Activated CD8-positive, alpha-beta T cell treated with anti-CD3 and anti-CD28 coated beads for 36 hours (primary cell): ENCODE measurements around the gene KCND3. TPM values are rescaled to one million over a fixed set of nuclear protein-coding genes. Genes with fewer than 3 reads are reported as not detected.

Experiments
- ATAC-seq: fragments of 200-7000 bp; cut with Tn5 transposase; one replicate; pipeline ENCODE4 v1.10.0; 2021; ENCODE audit warnings: mild to moderate bottlenecking, moderate library complexity
- CTCF ChIA-PET: fragments of 350-600 bp; sonication (Branson Sonifier 250); formaldehyde crosslinking; loops from one replicate; lab custom pipeline; 2021; ENCODE audit warnings: antibody characterized with exemption; lab: Charles Lee
- POLR2A ChIA-PET: fragments of 350-600 bp; sonication (Branson Sonifier 250); formaldehyde crosslinking; loops from one replicate; lab custom pipeline; 2021; ENCODE audit warnings: antibody characterized with exemption; lab: Charles Lee
- DNase-seq: peaks from one replicate; pipeline ENCODE4 v3.0.0-alpha.2; 2020
- H3K27ac Mint-ChIP-seq: one replicate; pipeline ENCODE4 v1.8.0; 2021; ENCODE audit warnings: mild to moderate bottlenecking, mixed read lengths
- H3K27me3 Mint-ChIP-seq: one replicate; pipeline ENCODE4 v1.8.0; 2021; ENCODE audit warnings: mixed read lengths
- H3K36me3 Mint-ChIP-seq: one replicate; pipeline ENCODE4 v1.8.0; 2021; ENCODE audit warnings: low read depth, mixed read lengths
- H3K4me1 Mint-ChIP-seq: one replicate; pipeline ENCODE4 v1.8.0; 2021; ENCODE audit warnings: low read depth, mixed read lengths
- H3K4me3 Mint-ChIP-seq: one replicate; pipeline ENCODE4 v1.8.0; 2021; ENCODE audit warnings: mild to moderate bottlenecking, moderate library complexity, mixed read lengths
- H3K9me3 Mint-ChIP-seq: one replicate; pipeline ENCODE4 v1.8.0; 2021; ENCODE audit warnings: mixed read lengths
- intact Hi-C: fragments of 100-400 bp; cut with micrococcal nuclease; formaldehyde crosslinking; loops from one replicate; pipeline ENCODE4 v1.10.0; 2022
- total RNA-seq, 2 experiments: library from RNA; stranded (reverse); gene quantifications; one replicate each; pipeline ENCODE4 v1.2.3, GENCODE V29; 2021
- TF ChIP-seq, protein P1 (sequence below): fragments of 200-600 bp; IDR thresholded peaks from one replicate; pipeline ENCODE4 v1.8.0; 2022; ENCODE audit warnings: antibody characterized with exemption, mild to moderate bottlenecking

Gene KCND3
- total RNA-seq, 2 experiments from 2014 or later, result not detected

DNA sequence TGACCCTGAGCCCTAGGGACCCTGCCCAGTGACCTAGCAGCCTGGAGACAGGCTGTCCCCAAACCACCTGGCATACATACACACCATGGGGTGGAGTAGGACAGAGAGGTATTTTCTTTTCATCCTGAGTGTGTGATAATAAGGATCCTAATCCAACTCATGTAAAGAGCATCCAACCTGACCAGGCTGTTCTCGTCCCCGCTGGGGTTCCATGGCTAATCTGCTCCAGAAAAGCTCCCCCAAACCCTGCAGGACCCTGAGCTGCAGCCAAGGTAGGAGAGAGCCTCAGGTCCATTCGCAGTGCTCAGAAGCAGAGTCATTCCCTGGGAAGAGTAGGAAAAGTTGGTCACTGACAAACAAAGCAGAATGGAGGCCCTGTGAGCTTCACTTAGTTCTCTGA, 31.4 kb downstream of the KCND3 start:
- no peak overlapping the region for H3K4me3 Mint-ChIP-seq
- peaks cover 16% of the 10 kb centered on the region for H3K27me3 Mint-ChIP-seq
- ChIA-PET CTCF (no interaction called here), POLR2A (no interaction called here)
- intact Hi-C loops, result no loop called here
- no peaks in the 10 kb centered on the region for H3K9me3 Mint-ChIP-seq
- ATAC-seq (no peak), DNase-seq (no peak)
- TF ChIP-seq, protein P1, sequence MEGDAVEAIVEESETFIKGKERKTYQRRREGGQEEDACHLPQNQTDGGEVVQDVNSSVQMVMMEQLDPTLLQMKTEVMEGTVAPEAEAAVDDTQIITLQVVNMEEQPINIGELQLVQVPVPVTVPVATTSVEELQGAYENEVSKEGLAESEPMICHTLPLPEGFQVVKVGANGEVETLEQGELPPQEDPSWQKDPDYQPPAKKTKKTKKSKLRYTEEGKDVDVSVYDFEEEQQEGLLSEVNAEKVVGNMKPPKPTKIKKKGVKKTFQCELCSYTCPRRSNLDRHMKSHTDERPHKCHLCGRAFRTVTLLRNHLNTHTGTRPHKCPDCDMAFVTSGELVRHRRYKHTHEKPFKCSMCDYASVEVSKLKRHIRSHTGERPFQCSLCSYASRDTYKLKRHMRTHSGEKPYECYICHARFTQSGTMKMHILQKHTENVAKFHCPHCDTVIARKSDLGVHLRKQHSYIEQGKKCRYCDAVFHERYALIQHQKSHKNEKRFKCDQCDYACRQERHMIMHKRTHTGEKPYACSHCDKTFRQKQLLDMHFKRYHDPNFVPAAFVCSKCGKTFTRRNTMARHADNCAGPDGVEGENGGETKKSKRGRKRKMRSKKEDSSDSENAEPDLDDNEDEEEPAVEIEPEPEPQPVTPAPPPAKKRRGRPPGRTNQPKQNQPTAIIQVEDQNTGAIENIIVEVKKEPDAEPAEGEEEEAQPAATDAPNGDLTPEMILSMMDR, result no peak
- H3K36me3 Mint-ChIP-seq, result no peaks in the 10 kb centered on the region
- no peak overlapping the region for H3K27ac Mint-ChIP-seq
- no peaks in the 10 kb centered on the region for H3K4me1 Mint-ChIP-seq

DNA sequence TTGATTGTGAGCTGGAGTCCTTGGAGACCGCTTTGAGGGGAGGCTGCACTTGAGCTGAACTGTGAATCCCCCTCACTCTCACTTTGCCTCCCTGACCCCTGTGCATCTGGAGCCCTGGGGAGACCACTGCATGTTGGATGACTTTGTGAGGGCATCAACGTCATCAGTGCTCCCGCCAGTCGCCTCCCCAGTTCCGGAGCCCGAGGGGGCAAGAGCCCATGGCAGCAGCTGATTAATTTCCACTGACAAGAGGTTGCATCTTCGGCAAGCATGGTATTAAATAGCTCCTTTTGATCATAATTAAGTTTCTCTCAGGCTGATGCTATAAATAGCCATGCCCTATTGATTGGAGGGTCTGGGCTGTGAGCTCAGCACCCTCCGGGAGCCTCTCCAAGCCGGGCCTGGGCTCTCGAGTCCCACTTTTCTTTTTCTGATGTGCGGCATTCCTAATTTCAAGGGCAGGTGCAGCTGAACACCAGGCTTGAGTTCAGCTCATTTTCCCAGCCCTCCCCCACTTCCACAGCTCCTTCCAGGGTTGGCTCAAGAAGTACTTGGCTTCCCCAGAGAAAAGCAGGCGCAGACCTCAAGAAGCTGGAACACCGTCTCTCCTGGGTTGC, 33.2 kb downstream of the KCND3 start:
- no peak overlapping the region for H3K27ac Mint-ChIP-seq

DNA sequence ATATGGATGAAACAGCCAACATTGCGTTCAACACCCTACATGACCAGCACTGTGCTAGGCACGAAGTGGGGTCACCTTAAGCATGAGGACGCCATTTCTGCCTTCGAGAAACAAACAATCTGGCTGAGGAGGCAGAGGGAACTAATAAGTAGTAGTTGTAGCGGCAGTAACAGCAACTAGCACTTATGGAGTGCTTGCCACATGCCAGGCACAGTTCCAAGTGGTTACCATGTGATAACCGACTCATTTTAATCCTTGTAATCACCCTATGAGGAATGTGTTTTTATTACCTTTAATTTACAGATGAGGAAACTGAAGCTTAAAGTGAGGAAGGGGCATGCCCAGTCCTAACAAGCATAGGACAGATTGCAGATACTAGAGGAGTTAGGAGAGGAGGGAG, 33.7 kb downstream of the KCND3 start:
- Mint-ChIP-seq H3K4me3 (no peak overlapping the region), H3K4me1 (no peaks in the 10 kb centered on the region), H3K9me3 (no peaks in the 10 kb centered on the region), H3K36me3 (no peaks in the 10 kb centered on the region), H3K27me3 (peaks cover 23% of the 10 kb centered on the region), H3K27ac (no peak overlapping the region)
- DNase-seq (no peak), ATAC-seq (no peak)
- intact Hi-C loops, result no loop called here
- CTCF ChIA-PET, result no interaction called here
- POLR2A ChIA-PET, result no interaction called here
- TF ChIP-seq, protein P1, result no peak

More for the DNA sequence above, 33.2 kb downstream of the KCND3 start:
- no peaks in the 10 kb centered on the region for H3K4me1 Mint-ChIP-seq
- POLR2A ChIA-PET, result no interaction called here
- H3K9me3 Mint-ChIP-seq, result no peaks in the 10 kb centered on the region
- TF ChIP-seq, protein P1, result no peak
- DNase-seq (no peak), ATAC-seq (no peak)
- intact Hi-C loops, result no loop called here
- CTCF ChIA-PET, result no interaction called here
- H3K4me3 Mint-ChIP-seq, result no peak overlapping the region
- H3K27me3 Mint-ChIP-seq, result peaks cover 22% of the 10 kb centered on the region
- H3K36me3 Mint-ChIP-seq, result no peaks in the 10 kb centered on the region

DNA sequence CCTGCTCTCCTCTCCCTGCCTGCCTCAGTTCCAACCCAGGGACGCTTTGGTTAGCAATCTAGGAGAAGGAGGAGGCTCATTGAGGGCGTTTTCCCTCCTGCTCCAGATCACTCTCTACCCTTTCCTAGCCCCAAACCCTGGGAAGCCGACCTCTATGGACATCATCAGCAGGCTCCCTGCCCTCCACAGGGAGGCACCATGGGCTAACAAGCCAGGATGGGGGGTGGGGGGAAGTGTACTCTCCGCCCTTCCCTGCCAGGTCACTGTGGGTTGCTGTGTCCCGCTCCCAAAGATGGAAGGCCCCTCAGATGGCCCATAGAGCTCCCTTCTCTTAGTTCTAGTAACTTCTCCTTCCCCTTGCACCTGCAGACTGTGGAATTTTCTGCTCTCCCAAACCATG, 35.7 kb downstream of the KCND3 start:
- no peaks in the 10 kb centered on the region for H3K36me3 Mint-ChIP-seq
- CTCF ChIA-PET, result no interaction called here
- H3K27ac Mint-ChIP-seq, result no peak overlapping the region
- peaks cover 19% of the 10 kb centered on the region for H3K27me3 Mint-ChIP-seq
- peaks cover 3% of the 10 kb centered on the region for H3K4me1 Mint-ChIP-seq
- POLR2A ChIA-PET, result no interaction called here
- TF ChIP-seq, protein P1, result no peak
- no peak for ATAC-seq
- intact Hi-C loops, result no loop called here
- no peak for DNase-seq
- H3K9me3 Mint-ChIP-seq, result no peaks in the 10 kb centered on the region
- no peak overlapping the region for H3K4me3 Mint-ChIP-seq

DNA sequence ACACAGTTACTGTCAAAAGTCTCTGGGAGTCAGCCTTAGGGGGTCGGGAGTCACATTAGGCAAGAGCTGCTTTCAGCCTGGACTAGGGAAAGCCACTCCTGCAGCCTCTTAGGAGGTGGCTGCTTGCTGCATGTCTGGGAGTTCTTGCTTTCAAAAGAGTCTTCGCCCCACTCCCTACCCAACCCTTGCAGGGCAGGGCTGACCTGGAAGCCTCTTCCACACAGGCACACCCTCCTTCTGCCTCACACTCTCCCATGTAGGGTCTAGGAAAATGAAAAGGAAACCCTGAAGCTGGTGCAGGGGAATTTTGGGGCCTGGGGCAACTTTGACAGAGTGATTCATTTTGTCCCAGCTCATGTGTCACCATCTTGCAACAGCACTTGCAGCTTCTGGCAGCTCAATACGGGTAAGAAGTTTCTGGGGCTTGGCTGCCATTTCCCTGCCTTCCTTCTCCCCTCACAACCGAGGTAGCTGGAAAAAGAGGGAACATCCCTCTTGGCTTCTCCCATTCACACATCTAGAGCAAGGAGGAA, 37.3 kb downstream of the KCND3 start:
- ChIA-PET CTCF (interaction anchor here (1.0 kb wide), 1 partner anchor 18 kb away, joined by 3 read pairs; no protein-coding TSS in a partner anchor), POLR2A (no interaction called here)
- Mint-ChIP-seq H3K36me3 (no peaks in the 10 kb centered on the region), H3K4me3 (no peak overlapping the region), H3K4me1 (peaks cover 3% of the 10 kb centered on the region), H3K9me3 (no peaks in the 10 kb centered on the region), H3K27me3 (peaks cover 18% of the 10 kb centered on the region), H3K27ac (no peak overlapping the region)
- no peak for ATAC-seq
- intact Hi-C loops, result no loop called here
- DNase-seq, result no peak
- TF ChIP-seq, protein P1, result no peak
